HCEC 1CT (cell line): ENCODE measurements around the gene POLR3E.
"Not testable (repeated sequence)": the region's sequence is repeated elsewhere in the genome, so short reads cannot be mapped to it uniquely, and the experiment has no call there.

Experiments
- DNase-seq: peaks from one replicate; pipeline ENCODE4 v3.0.0-alpha.2; 2017

The POLR3E gene

DNA sequence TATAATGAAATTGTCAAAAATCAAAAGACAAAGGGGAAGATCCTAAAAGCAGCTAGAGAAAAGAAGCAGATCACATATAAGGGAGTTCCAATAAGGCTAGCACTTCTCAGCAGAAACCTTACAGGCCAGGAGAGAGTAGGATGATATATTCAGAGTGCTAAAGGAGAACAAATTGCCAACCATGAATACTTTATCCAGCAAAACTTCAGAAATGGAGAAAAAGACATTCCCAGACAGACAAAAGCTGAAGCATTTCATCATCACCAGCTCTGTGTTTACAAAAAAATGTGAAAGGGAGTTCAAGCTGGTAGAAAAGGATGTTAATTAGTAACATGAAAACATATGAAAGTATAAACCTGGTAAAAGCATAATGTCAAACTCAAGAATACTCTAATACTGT lies 39.8 kb downstream of the POLR3E start:
- DNase-seq = no peak

DNA sequence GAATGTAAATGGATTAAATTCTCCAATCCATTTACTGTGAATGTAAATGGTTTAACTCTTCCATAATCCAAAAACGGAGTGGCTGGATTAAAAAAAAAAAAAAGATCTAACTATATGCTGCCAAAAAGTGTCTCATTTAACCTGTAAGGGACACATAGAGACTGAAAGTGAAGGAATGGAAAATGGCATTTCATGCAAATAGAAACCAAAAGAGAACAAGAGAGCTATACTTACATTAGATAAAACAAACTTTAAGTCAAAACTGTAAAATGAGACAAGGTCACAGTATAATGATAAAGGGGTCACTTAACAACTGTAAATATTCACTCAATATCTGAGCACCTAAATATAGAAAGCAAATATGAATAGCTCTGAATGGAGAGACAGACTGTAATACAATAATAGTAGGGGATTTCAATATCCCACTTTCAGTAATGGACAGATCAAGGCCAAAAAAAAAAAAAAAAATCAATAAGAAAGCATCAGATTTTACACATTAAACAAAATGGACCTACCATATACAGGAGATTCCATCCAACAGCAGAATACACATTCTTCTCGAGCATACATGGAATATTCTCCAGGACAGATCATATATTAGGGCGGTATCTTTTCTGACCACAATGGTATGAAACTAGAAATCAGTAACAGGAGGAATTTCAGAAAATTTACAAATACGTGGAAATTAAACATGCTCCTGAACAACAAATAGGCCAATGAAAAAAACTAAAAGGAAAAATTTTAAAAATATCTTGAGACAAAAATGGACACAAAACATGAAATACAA lies 40.8 kb downstream of the POLR3E start:
- no peak for DNase-seq

DNA sequence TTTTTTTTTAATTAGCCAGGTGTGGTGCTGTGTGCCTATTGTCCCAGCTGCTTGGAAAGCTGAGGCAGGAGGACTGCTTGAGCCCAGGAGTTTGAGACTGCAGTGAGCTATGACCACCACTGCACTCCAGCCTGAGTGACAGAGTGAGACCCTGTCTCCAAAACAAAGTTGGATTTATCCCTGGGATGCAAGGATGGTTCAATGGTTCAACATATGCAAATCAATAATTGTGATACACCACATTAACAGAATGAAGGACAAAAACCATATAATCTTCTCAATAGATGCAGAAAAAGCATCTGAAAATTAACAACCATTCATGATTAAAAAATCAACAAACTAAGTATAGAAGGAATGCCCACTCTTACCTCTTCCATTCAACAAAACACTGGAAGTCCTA lies 43.7 kb downstream of the POLR3E start:
- no peak for DNase-seq

DNA sequence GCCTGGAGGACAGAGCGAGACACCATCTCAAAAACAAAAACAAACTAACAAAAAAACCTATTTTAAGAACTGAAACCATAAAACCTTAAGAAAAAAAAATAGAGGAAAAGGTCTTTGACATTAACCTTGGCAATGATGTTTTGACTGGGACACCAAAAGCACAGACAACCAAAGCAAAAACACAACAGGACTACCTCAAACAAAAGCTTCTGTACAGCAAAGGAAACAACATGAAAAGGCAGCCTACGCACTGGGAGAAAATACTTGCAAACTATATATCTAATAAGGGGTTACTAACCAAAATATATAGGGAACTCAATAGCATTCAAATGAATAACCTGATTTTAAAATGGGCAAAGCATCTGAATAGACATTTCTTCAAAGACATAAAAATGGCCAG lies 44.9 kb downstream of the POLR3E start:
- DNase-seq = no peak

DNA sequence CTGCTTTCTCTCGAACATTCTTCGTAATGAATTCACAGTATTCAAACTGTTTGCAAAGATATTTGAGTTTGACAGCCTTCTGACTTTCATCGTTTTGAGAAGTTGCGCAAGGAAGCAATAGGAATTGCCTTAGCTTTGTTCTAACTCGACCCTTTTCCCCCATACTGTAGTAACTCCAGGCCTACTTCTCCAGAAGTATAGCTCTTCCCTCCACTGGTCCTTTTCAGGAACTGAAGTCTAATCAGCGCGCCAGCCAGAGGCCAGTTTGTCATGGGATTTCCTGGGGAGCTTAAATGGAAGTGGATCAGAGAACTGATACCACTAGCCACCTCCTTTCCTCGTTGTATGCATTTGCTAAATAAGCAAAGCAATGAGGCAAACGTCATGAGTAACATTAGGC lies 49.3 kb downstream of the POLR3E start:
- no peak for DNase-seq

DNA sequence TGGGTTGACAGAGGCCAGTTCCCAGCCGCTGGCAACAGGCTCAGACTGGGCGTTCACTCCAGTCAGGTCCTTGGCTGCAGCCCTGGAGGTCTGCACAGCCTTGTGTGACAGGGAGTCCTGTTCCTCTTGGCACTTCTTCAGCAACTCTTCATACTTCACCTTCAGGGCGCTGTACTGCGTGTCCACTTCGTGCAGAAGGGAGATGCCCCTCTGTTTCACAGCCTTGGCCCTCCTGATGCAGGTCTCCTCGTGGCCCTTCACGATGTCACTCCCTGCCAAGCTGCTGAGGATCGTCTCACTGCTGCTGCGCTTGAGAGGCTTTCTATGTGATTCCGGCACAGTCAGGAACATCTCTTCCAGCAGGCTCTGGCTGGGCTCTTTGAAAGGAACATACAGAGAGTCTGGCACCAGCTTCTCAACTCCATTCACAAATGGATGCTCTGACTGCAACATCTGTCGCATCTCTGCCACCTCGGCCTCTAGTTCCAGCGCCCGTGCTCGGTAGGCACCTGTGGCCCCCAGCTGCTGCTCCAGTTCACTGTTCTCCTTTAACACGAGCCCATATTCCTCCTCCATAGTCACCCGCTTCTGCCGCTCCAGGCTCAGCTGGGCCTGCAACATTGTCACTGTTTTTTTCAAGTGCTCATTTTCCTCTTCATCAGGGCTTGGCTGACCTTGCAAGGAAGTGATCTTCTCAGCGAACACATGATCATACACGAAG lies 50.1 kb downstream of the POLR3E start:
- DNase-seq = no peak

DNA sequence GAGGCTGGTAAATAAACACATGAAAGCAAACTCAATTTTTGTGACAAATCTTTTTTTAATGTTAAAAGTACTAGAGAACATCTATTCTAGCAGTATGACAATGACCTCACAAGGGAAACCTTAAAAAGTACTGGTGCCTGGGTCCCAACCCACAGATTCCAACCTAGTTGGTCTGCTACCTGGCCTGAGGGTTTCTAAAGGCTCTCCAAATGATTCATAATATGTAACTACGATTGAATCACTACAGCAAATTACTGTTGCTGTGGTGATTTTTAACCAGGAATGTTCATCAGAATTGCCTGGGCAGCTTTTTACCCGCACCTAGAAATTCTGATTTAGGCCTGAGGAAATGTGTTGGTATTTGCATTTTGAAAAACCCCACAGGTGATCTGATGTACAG lies 51.1 kb downstream of the POLR3E start:
- DNase-seq = no peak

DNA sequence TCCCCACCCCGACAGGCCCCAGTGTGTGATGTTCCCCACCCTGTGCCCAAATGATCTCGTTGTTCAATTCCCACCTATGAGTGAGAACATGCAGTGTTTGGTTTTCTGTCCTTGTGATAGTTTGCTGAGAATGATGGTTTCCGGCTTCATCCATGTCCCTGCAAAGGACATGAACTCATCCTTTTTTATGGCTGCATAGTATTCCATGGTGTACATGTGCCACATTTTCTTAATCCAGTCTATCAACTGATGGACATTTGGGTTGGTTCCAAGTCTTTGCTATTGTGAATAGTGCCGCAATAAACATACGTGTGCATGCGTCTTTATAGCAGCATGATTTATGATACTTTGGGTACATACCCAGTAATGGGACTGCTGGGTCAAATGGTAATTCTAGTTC lies 53.8 kb downstream of the POLR3E start:
- DNase-seq = not testable (repeated sequence)

DNA sequence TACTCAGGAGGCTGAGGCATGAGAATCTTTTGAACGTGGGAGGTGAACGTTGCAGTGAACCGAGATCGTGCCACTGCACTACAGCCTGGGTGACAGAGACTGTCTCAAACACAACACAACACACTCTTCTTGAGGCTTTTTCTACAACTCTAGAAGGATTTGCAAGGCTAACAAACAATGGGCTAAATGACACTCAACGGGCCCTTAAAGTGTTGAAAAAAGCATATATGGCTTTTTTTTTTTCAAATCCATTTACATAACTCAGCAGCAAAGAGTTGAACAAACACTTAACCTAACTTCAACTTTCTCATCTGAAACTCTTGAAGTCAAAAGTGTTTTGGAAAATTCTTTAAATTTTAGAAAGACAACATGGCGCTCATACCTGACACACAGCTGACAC lies 54.9 kb downstream of the POLR3E start:
- DNase-seq = no peak

DNA sequence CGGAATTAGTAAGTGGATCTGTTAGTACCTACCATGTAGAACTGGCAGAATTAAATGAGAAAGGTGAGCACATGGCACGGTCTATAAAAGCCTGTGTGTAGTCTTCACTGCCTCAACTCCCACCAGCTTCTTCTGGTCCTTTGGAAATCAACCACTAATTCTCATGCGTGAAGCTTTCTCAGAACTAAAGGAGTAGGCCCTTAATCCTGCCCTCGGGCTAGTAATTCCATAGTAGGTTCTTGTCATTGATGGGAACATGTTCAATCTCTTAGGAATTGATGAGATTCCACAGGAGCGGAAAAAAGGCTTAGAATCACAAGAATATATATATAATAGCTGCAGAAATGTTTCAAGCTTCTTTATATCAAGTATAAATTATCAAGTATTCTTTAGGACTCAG lies 55.5 kb downstream of the POLR3E start:
- no peak for DNase-seq

DNA sequence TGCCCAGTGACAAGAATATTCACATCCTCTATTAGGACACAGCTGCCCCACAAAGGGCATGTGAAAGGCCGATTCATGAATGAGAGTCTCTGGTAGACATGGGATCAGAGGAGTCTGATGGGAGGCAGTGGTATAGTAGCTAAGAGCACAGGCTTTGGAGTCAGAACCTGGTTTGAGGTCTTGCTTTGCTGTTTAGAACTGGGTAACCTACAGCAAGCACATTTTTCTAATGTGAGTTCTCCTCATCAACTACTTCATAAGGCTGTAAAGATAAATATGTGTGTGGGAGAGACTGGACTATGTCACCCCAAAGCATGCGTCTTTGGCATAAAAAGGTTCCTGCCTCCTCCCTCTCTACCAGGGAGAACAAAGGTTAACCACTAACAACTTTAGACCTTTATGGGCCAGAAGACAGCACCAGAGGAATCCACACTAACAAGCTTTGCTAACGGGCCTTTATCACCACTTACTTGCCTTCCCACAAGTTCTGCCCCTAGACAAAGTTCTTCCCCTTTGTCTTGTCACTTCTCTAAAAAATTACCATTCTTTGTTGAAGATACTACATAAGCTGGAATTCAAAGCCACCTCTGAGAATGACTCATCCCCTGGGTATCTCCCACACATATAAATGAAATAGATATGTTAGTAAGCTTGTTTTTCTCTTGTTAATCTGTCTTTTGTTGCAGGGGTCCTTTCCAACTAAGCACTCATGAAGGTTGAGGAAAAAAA lies 56.1 kb downstream of the POLR3E start:
- DNase-seq = peak; percentile 71

DNA sequence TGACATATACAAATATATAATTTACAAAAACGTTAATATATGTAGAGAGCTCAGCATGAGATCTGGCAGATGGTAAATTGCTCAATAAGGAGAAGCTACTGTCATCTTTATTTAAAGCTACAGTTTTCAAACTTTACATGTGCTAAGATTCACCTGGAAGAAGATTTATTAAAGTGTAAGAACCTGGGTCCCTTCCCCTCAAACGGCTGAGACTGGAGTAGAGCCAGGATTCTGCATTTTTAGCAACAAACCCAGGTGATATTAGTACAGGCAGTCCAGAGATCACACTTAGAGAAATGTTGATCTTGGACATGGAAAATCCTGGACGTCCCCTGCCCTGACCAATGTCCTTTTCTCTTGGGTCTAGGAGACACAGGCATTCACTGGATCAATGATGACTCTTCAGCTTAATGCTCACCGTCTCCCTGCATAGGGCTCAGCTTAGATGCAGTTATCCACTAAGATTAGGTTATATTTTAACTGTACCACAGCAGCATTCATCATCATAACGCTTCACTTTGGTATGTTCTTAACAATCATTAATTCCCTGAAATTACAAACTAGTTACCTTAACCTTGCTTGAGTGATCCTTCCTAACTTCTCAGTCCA lies 56.8 kb downstream of the POLR3E start:
- no peak for DNase-seq

DNA sequence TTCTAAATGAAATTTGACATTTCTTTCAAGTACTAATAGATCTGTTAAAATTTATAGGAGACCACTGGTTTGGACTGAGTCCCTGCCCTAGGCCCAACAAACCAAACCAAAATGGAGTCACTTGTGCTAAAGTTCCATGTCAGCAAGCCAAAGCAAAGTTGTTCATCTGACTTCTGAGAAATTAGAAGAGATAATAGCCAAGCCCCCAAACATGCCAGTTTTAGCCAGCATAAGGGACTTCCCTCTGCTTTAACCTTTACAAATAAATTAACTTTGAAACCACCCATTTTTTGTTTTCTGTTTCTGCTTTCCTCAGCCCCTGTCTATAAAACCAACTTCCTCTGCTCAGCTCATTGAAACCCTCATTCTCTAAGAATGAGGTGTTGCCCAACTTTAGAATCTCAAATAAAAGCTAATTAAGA lies 58.3 kb downstream of the POLR3E start:
- no peak for DNase-seq

DNA sequence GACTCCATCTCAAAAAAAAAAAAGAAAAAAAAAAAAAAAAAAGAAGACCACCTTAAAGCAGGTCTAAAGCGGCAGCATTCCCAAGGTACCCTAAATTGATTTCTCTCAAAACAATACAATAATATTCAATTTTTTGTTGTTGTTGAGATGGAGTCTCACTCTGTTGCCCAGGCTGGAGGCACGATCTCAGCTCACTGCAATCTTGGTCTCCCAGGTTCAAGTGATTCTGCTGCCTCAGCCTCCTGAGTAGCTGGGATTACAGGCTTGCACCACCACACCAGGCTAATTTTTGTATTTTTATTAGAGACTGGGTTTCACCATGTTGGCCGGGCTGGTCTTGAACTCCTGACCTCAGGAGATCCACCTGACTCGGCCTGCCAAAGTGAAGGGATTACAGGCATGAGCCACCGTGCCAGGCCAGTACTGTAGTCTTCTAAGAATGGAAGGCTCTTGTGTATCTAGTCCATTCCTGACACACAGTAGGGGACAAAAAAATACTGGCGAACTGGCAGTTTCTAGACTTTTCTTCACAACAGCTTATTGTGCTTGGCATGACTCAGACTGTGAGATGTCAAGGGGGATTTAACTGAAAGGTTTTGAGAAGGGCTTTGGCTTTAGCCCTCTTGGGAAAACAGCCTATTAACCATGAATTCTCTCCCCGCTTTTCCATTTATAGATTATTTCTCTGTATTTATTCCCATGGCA lies 59.9 kb downstream of the POLR3E start:
- DNase-seq = no peak

DNA sequence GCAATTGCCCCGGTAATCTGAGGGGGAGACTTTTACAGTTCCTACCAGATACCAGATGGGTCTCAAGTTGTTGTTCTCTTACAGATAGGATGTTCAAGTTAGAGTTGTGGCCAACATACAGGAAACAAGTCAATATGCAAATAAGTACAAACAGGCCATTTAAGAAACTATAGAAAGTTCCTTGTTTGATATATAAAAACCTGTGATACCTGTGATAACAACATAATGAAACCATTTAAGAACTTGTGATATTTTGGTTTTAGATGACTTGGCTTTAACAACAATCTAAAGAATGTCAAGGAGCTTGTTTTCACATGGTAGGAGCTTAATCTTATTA lies 60.4 kb downstream of the POLR3E start:
- DNase-seq = no peak

DNA sequence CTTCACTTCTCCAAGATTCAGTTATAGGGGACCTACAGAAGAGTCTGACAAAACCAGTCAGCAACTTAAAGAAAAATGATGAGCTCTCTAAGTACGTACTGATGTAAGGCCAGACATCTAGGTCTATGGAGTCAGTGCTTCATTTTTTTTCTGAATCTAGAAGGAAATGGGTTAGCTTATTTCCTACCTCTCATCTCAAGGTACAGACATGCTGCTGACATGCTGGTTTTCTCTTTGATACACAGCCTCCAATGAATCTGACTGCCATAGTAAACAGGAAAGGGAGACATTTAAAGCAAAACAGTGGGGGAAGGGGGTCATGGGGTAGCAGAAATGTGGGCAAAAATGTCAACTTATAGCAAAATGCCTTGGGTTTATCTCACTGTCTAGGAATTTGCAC lies 60.8 kb downstream of the POLR3E start:
- no peak for DNase-seq

DNA sequence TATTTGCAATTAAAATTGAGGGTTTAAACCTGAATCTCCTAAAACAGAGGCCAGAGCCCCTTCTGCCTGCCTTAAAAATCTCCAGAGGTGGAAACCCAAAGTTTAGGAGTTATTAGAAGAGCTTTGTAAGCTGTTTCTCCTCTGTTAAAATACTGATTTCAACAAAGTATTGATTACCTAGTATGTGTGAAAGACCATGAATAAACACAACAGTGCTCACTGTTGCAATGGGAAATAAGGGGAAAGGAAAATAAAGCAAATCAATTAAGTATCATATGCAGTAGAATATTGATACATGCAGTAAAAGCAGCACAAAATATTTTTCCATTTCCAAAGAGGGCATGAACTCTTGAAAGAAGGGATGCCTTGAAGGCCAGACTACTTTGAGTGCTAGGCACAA lies 62.5 kb downstream of the POLR3E start:
- no peak for DNase-seq

DNA sequence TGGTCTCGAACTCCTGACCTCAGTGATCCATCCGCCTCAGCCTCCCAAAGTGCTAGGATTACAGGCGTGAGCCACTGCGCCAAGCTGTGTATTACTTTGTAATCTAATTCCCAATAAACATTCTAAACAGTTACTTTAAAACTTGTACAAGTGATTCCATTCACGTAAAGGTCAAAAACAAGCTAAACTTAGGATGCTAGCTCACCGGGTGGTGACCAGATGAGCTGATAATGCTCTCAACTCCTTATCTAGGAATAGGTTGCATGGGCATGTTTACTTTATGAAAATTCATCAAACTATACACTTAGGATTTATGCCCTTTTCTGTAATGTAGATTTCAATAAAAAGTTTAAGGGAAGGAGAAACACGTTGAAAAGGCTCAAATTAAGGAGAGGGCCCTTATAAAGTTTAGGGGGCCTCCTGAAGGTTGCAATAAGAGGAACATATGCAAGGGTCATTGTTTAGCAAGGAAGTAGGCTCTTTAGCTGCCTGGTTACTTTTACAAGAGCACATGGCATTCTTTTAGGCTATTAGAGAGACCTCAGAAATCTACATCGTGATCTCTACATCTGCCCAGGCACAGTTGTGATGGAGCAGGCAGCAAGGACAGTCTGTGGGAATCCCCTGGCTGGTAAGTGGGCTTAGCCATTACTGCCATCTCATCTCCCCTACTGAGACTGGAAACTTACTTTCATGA lies 63.9 kb downstream of the POLR3E start:
- no peak for DNase-seq

DNA sequence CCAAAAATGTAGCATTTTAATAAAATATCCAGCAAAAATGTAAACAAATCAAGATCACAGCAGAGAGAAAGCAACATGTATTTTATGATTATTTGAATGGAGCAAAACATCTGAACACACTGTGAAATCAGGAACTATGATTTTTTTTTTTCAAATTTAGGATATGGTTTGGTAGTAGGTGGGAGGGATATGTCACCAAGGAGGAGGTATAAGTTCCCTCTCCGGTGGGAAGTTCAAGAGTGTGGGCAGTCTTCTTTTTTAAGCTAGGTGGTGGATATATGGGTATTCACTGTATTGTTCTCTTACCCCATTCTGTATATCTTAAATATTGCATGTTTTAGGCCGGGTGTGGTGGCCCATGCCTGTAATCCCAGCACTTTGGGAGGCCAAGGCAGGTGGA lies 67.0 kb downstream of the POLR3E start:
- no peak for DNase-seq

DNA sequence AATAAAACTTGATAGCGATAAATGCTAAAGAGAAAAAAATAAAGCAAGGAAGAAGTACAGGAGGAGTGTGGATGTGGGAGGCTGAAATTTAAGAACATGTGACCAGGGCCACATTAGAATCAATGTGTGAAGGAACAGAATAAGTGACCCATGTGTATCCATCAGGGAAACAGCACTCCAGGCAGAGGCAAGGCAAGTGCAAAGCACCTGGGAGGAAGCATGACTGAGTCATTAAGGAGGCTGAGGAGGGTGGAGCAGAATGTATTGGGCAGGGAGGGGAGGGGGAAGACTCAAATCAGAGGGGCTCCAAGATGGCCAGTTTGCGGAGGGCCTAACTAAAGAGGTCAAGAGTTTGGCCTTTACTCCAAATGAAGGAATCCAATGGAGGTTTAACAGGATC lies 69.2 kb downstream of the POLR3E start:
- DNase-seq = no peak

DNA sequence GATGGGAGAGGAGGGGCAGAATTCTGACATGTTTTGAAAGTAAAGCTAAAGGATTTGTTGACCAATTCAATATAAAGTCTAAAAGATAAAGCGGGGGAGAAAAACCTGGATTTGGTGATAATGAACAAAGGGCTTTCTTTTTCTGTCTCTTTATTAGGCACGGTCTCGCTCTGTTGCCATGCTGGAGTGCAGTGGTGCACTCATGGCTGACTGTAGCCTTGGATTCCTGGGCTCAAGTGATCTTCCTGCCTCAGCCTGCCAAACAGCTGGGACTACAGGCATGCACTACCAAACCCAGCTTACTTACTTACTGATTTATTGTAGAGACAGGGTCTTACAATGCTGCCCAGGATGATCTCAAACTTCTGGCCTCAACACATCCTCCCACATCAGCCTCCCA lies 69.7 kb downstream of the POLR3E start:
- no peak for DNase-seq

DNA sequence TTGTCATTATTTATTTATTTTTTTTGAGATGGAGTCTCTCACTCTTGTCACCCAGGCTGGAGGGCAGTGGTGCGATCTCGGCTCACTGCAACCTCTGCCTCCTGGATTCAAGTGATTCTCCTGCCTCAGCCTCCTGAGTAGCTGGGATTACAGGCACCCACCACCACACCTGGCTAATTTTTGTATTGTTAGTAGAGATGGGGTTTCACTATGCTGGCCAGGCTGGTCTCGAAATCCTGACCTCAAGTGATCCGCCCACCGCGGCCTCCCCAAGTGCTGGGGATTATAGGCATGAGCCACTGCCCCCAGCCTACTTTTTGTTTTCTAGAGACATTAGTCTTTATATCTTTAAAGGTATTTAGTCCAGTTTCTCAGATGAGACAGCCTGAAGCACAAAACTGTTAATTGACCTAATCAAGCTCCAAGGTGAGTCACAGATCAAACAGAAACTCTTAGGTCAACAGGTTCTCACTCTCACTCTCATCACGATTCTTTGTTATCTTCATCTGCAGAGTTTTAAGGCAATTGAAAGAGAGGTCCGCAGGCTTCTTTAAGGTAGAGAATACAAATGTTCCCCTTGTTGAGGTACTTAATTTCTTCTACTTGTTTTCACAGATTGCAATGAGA lies 71.1 kb downstream of the POLR3E start:
- DNase-seq = not testable (repeated sequence)
